A673 (cell line): Measurements from ENCODE around the gene GNAQ. TPM values are rescaled to one million over a fixed set of nuclear protein-coding genes. Genes with fewer than 3 reads are reported as not detected.

ENCODE experiments used
- BruUV-seq: library from RNA; stranded (reverse); fragments of 400-500 nt; replicated peaks from 2 replicates; lab custom pipeline; 2021; lab: Mats Ljungman, UMichigan
- CTCF ChIA-PET: fragments of 300-600 bp; sonication (Branson Sonifier 250); formaldehyde crosslinking; loops from one replicate; lab custom pipeline; 2022; ENCODE audit warnings: antibody characterized with exemption; lab: Charles Lee
- POLR2A ChIA-PET: fragments of 300-600 bp; sonication (Branson Sonifier 250); formaldehyde crosslinking; loops from one replicate; lab custom pipeline; 2022; ENCODE audit warnings: antibody characterized with exemption; ENCODE audit not compliant: low non-redundant PET; lab: Charles Lee
- DNase-seq: peaks from one replicate; pipeline ENCODE4 v3.0.0-alpha.2; 2015; ENCODE audit warnings: low spot score
- H3K27ac ChIP-seq: fragments of 200-600 bp; sonication (generic); 2 replicates; pipeline ENCODE4 v1.5.1; 2016; ENCODE audit warnings: mixed run types, low read depth, mild to moderate bottlenecking, mixed read lengths, antibody characterized with exemption, low read length; ENCODE audit not compliant: poor library complexity, severe bottlenecking
- H3K27me3 ChIP-seq: fragments of 200-600 bp; sonication (generic); replicated peaks from 2 replicates; pipeline ENCODE4 v1.6.1; 2017; ENCODE audit warnings: mixed run types, low read depth, mild to moderate bottlenecking, mixed read lengths, antibody characterized with exemption, low read length; ENCODE audit not compliant: insufficient read depth, poor library complexity
- H3K36me3 ChIP-seq: fragments of 200-600 bp; sonication (generic); 2 replicates; pipeline ENCODE4 v1.6.1; 2016; ENCODE audit warnings: mixed run types, mild to moderate bottlenecking, mixed read lengths, antibody characterized with exemption, low read length; ENCODE audit not compliant: insufficient read depth, poor library complexity, severe bottlenecking
- H3K4me1 ChIP-seq: fragments of 200-600 bp; sonication (generic); 2 replicates; pipeline ENCODE4 v1.6.1; 2017; ENCODE audit warnings: mixed run types, mild to moderate bottlenecking, mixed read lengths, antibody characterized with exemption, low read length; ENCODE audit not compliant: insufficient read depth, poor library complexity, severe bottlenecking
- H3K4me3 ChIP-seq: fragments of 200-600 bp; sonication (generic); 2 replicates; pipeline ENCODE4 v1.5.1; 2016; ENCODE audit warnings: low read depth, mixed run types, mild to moderate bottlenecking, mixed read lengths, low read length; ENCODE audit not compliant: poor library complexity, severe bottlenecking
- H3K9me3 ChIP-seq: fragments of 200-600 bp; sonication (generic); 2 replicates; pipeline ENCODE4 v1.6.1; 2016; ENCODE audit warnings: mixed run types, low read depth, mild to moderate bottlenecking, mixed read lengths, antibody characterized with exemption, low read length; ENCODE audit not compliant: poor library complexity, severe bottlenecking
- CTCF ChIP-seq: fragments of 300-800, 200-600 bp; sonication (generic); conservative IDR thresholded peaks from 2 replicates; pipeline ENCODE4 v1.5.1; 2017; ENCODE audit warnings: low read depth, mild to moderate bottlenecking, antibody characterized with exemption, low read length, moderate library complexity, mixed read lengths
- EZH2 ChIP-seq: fragments of 200-600 bp; sonication (generic); IDR thresholded peaks from 2 replicates; pipeline ENCODE4 v1.6.1; 2017; ENCODE audit warnings: borderline replicate concordance, low read depth, mild to moderate bottlenecking, mixed read lengths, antibody characterized with exemption, low read length; ENCODE audit not compliant: poor library complexity, severe bottlenecking
- intact Hi-C: fragments of 100-400 bp; cut with micrococcal nuclease; formaldehyde crosslinking; loops from one replicate; pipeline ENCODE4 v1.10.0; 2022; ENCODE audit not compliant: unreplicated experiment
- total RNA-seq: library from RNA; stranded (reverse); gene quantifications from 2 replicates; pipeline ENCODE4 v1.2.3, GENCODE V29; 2021

Gene GNAQ
- total RNA-seq, 1 experiment from 2014 or later = 69.9 TPM

GRCh38 chr9:77887662-77888061 lies 143.9 kb downstream of the GNAQ start:
- DNase-seq = no peak
- Histone ChIP-seq H3K4me3 (no peak overlapping the region), H3K27ac (no peak overlapping the region), H3K9me3 (no peaks in the 10 kb centered on the region), H3K4me1 (peaks cover 23% of the 10 kb centered on the region), H3K36me3 (no peaks in the 10 kb centered on the region), H3K27me3 (no peaks in the 10 kb centered on the region)
- intact Hi-C loops = no loop called here
- no TSS peak for BruUV-seq
- TF ChIP-seq CTCF (no peak), EZH2 (no peak)
- CTCF ChIA-PET = no interaction called here
- POLR2A ChIA-PET = no interaction called here

GRCh38 chr9:77885104-77885672 lies 146.4 kb downstream of the GNAQ start:
- H3K27me3 ChIP-seq = no peaks in the 10 kb centered on the region
- BruUV-seq = no TSS peak
- DNase-seq = no peak
- no peak overlapping the region for H3K27ac ChIP-seq
- intact Hi-C loops = no loop called here
- H3K4me1 ChIP-seq = peaks cover 15% of the 10 kb centered on the region
- H3K4me3 ChIP-seq = no peak overlapping the region
- POLR2A ChIA-PET = no interaction called here
- no peaks in the 10 kb centered on the region for H3K9me3 ChIP-seq
- TF ChIP-seq CTCF (no peak), EZH2 (no peak)
- H3K36me3 ChIP-seq = no peaks in the 10 kb centered on the region
- CTCF ChIA-PET = interaction anchor here (0.7 kb wide), 1 partner anchor 14 kb away, joined by 5 read pairs; no protein-coding TSS in a partner anchor

- intact Hi-C loops = no loop called here
- POLR2A ChIA-PET = interaction anchor here (0.6 kb wide), 1 partner anchor 66 kb away, joined by 21 read pairs; no protein-coding TSS in a partner anchor
- H3K36me3 ChIP-seq = no peaks in the 10 kb centered on the region
- H3K4me1 ChIP-seq = peaks cover 15% of the 10 kb centered on the region
- no TSS peak for BruUV-seq
- no peak overlapping the region for H3K4me3 ChIP-seq
- H3K27ac ChIP-seq = no peak overlapping the region
- no peak for TF ChIP-seq EZH2
- no peak for TF ChIP-seq CTCF
- no peaks in the 10 kb centered on the region for H3K9me3 ChIP-seq
- CTCF ChIA-PET = no interaction called here
- peak; percentile 24 for DNase-seq
- H3K27me3 ChIP-seq = no peaks in the 10 kb centered on the region
Measured at GRCh38 chr9:77883846-77884771, 147.5 kb downstream of the GNAQ start.
